HG02885 (cell line): ENCODE results near the gene TSC22D4.
"Not testable (repeated sequence)": the region's sequence is repeated elsewhere in the genome, so short reads cannot be mapped to it uniquely, and the experiment has no call there.

Source experiments
- ATAC-seq: cut with Tn5 transposase; IDR thresholded peaks from one replicate; pipeline ENCODE4 v1.9.1; 2021; ENCODE audit warnings: mild to moderate bottlenecking; ENCODE audit not compliant: unreplicated experiment, poor library complexity

TSC22D4 gene

DNA sequence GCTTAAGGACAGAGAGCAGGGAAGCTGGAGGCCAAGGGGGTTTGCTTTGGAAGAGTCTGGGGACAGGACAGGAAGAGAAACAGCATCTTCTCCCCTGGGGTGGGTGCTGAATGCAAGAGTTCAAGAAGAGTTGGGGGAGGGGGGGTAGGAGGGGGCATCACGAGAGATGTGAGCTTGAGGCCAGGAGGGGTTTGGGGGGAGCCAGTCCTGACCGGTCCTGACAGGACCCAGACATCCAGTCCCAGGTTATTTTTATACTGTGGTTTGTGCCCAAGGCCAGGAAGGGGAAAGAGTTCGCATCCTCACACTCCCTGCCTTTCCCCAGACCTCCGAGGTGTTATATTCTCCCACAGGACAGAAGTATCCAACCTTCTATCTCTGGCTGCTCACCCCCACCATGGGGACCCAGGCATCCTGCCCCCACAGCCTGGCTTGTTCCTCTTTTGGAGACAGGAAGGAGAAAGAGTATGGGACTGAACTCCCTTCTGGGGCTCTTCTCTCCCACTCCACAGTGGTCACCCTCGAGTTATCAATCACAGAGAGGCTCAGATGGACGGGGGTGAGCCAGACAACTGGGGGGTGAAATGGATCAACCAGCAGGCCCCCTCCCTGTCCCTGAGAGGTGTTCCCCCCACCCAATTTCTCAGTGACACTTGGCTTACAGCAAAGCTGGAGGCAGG is 2.8 kb downstream of the TSC22D4 start:
- ATAC-seq = no peak

DNA sequence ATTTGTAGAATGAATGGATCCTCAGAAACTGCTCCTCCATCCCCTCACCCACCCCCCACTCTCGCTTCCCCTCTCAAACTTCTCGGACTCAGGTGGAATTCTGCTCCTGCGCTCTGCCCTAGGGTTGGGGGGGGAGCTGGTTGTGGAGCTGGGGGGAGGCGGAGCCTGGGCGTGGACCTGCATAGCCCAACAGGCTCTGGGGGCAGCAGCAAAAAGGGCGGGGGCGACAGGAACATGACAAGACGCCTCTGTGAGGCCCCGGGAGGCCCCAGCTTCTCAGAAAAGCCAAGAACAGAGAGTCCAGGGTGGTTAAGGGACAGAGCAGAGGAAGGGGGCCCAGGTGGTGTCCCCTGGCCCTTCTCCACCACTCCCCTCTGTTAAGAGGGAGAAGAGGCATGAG is 3.5 kb downstream of the TSC22D4 start:
- no peak for ATAC-seq

DNA sequence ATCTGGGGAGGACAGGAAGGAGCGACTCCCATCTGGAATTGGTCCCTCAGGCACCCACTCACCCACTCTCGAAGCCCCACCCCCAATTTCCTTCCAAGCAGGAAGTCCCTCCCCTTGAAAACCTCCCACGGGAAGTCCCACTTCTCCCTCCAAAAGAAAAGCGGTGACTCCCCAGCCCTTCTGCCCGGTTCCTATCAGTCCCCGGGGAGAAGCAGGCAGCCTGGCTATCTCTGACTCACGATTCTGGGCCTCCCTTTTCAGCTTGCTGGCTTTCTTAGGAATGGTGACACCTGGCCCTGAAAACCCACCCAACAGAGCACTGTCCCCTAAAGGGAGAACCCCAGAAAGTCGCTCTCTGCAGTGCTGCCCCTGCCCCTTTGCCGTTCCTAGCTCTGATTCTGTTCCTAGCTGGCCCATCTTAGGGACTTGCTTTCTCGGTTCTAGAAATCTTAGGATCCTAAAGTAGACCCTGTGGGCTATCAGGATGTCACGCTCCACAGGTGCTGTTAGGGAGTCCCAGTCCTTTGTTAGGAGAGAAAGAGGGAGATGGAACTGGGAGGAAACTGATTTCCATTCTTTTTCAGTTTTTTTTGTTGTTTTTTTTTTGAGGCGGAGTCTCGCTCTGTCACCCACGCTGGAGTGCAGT is 6.0 kb downstream of the TSC22D4 start:
- no peak for ATAC-seq

DNA sequence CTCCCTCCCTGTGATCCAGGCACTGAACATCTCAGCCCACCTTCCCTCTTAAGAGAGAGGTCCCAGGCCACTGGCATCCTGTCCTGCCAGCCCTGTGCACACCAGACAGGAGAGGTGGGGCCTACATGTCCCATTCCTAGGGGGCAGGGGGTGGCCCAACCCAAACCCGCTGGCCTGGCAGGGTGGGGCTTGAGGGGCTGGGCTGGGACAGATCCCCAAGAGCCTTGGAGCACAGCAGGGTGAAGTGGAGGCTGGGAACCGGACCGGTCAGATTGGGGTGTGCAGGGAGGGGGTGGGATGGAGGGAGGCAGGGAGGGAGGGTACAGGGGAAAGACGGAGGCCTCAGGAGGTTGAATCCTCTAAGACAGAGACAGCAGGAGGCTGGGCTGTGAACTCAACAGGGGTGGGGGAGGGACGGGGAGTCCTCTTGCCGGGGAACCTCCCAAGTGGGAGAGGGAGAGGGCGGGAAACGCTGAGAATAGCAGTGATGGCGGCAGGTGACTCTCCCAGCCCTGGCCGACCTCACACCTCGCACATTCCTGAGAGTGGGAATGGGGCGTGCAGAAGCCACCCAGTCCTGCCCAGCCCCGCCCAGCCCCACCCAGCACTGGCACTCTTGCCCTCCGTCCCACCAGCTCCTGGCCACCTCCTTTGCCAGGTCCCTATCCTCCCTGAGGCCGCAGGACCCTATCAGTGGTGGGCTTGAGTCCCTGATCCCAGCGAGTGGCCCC is 6.7 kb downstream of the TSC22D4 start:
- ATAC-seq = no peak

- ATAC-seq = no peak
Measured at GRCh38 chr7:100471021-100471420, 8.0 kb downstream of the TSC22D4 start.

- ATAC-seq = peak; percentile 55
Measured at GRCh38 chr7:100469227-100470044, 9.6 kb downstream of the TSC22D4 start.

DNA sequence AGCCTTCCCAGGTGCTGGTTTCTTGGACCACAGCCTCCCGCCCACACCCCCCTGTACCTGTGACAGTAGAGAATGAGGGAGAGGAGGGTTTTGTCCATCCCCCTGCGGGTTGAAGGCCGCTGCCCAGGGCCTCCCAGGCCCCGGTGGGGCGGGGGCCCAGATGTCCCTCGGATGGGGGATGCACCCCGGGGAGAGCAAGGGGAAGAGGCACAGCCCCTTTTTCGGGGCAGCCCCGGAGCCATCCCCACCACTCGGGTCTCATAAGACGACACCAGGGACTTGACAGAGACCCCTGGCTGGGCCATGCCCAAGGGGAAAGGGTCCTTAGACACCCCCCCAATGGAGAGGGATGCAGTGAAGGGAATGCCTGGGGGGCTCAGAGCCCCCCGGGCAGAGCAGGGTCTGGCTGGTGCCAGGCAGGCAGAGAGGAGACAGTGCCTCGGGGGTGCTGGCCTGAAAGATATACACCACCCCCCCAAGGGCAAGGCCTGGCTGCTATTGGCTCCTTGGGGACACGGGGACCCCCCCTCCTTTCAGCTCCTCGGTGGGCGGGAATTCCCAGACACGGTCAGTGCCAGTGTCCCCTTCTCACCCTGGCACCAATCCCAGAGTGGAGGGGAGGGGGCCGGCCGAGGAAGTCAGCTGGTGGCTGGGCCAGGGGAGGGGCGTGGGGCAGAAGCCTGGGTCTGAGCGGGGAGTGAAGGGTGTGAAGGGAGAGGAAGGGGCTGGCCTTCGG is 11.2 kb downstream of the TSC22D4 start:
- ATAC-seq = no peak

DNA sequence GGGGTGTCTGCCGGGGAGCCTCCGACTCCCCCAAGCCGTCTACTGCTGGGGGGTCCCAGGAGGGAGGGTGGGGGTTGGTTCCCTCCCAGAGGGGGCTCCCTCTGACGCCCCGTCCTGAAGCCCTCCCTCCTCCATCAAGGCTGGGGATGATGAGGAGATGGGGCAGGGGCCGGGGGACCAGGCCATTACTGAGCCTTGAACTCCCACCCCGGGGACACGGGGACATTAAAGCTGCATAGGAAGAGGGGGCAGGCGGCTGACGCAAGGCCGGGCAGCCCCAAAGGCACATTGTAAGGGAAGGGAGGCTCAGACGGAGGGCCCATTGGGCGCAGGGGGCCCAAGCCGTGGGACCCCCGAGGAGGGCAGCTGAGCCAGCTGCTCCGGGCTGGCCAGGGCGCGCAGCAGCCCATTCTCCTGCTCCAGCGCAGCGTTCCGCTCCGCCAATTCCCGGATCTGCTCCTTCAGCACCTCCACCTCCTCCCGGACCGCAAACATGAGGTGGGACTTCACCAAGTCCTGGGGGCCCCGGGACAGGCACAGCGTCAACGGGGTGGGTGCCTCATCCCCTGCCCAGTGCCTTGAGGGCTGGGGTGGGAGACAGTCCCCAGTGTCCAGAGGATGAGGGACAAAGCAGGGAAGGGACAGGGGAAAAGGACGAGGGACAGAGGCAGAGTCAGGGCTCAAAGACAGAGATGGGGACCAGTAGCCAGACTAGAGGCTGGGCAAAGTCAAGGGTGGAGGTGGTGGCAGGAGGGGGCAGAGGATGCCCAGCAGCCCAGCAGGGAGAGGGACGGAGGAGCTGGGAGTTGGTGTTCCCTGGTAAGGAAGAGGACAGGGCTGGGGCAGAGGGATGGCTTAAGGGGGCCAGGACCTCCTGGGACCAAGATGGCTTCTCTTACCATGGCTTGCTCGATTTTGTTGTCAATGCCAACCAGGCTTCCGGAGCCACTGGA is 12.1 kb downstream of the TSC22D4 start:
- no peak for ATAC-seq

- ATAC-seq = no peak
Measured at GRCh38 chr7:100465702-100466311, 13.2 kb downstream of the TSC22D4 start.

DNA sequence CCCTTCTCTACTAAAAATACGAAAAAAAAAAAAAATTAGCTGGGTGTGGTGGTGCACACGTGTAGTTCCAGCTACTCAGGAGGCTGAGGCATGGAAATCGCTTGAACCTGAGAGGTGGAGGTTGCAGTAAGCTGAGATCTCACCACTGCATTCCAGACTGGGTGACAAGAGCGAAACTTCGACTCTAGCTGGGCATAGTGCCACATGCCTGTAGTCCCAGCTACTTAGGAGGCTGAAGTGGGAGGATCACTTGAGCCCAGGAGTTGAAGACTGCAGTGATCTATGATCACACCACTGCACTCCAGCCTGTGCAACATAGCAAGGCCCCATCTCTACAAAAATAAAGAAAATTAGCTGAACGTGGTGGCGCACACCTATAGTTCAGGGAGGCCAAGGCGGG is 13.7 kb downstream of the TSC22D4 start:
- no peak for ATAC-seq

GRCh38 chr7:100464791-100465190 is 14.2 kb downstream of the TSC22D4 start:
- ATAC-seq = no peak

DNA sequence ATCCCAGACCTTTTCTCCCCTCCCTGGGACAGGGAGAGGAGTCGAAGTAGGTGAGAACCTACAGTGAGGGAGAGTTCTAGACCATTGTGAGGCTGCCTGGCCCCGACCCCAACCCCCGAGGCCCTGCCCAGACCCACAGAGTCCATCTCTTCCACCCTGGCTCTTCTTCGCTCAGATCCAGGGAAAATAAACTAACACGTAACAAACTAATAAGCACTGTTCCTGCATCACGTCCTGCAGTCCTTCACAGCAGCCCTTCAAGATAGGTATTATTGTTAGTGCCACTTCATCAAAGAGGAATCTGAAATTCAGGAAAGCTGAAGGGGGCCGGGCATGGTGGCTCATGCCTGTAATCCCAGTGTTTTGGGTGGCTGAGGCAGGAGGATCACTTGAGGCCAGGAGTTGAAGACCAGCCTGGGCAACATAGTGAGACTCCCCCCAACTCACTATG is 14.8 kb downstream of the TSC22D4 start, which contains the start of gene SPACDR:
Gene SPACDR, minus strand, starts transcription at position 51 of the 451 bp plus-strand sequence. CDS start 235 bp downstream, outside the sequence.
- no peak for ATAC-seq

GRCh38 chr7:100457033-100457432 is 22.0 kb downstream of the TSC22D4 start:
- ATAC-seq = no peak

DNA sequence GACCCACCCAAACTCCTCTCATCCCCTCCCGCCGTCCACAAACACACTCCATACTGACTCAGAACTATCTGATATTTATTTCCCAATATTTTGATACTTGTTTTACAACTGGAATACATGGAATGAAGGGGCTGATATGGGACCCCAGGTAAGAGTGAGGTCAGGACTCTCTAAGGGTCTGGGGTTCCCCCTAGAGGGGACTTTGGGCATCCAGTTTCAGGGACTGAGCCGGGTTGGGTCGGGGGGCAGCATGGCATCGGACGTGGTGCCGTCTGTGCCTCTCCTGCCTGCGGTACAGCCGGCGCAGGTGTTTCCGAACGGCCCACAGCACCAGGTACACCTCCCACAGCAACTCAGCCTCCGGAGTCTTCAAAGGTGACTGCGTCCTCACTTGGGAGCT is 22.5 kb downstream of the TSC22D4 start:
- ATAC-seq = no peak

DNA sequence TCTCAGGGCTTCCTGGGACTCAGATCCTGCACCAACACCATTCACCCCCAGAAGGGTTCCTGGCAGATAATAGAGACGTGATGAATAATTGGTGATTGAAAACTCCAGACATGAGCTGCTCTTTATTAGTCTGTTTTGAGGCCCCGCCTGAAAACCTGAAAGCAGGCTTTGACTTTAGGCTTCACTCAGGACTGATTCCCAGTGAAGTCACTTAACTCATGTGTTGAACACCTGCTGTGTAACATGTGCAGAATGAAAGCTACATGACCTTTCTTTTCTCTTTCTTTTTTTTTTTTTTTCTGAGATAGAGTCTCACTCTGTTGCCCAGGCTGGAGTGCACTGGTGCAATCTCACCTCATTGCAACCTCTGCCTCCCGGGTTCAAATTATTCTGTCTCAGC is 23.8 kb downstream of the TSC22D4 start:
- no peak for ATAC-seq

- not testable (repeated sequence) for ATAC-seq
Measured at GRCh38 chr7:100453854-100454253, 25.2 kb downstream of the TSC22D4 start.

- ATAC-seq = no peak
Measured at GRCh38 chr7:100452513-100452912, 26.5 kb downstream of the TSC22D4 start.

GRCh38 chr7:100449190-100449795 is 29.7 kb downstream of the TSC22D4 start:
- no peak for ATAC-seq
